HEK293 (cell line): ENCODE results near the gene AGO4.

Source experiments
- CTCF ChIA-PET: fragments of 350-600 bp; formaldehyde crosslinking; extraction: SDS; loops from one replicate; lab custom pipeline; 2021; ENCODE audit warnings: antibody characterized with exemption; lab: Yijun Ruan, JAX
- POLR2A ChIA-PET: fragments of 300-600 bp; formaldehyde crosslinking; extraction: SDS; loops from one replicate; lab custom pipeline; 2020; ENCODE audit warnings: antibody characterized with exemption, inconsistent platforms; lab: Yijun Ruan, JAX
- H3K27ac ChIP-seq: fragments of 200-500 bp; sonication (Bioruptor generic); 2 replicates; pipeline ENCODE4 v1.5.1; 2014; ENCODE audit warnings: low read depth, low read length, control low read depth, inconsistent platforms; ENCODE audit errors: extremely low read depth
- H3K36me3 ChIP-seq, 2 experiments: fragments of 200-500 bp in 1 of 2; sonication (Bioruptor generic) in 1 of 2; 1 replicate in 1 of 2; 2 replicates in 1 of 2; pipeline ENCODE4 v1.5.1; 2014 to 2017; ENCODE audit warnings: inconsistent platforms in 2 of 2, low read length in 2 of 2; ENCODE audit not compliant: control insufficient read depth in 2 of 2, insufficient read depth in 1 of 2
- H3K4me1 ChIP-seq: fragments of 200-500 bp; sonication (Bioruptor generic); 2 replicates; pipeline ENCODE4 v1.5.1; 2014; ENCODE audit warnings: mild to moderate bottlenecking, low read length, inconsistent platforms; ENCODE audit not compliant: control insufficient read depth, insufficient read depth
- H3K4me3 ChIP-seq: 2 replicates; pipeline ENCODE4 v1.5.1; 2011; ENCODE audit warnings: low read depth, mild to moderate bottlenecking, control low read depth, low read length, moderate library complexity
- H3K9me3 ChIP-seq: fragments of 200-500 bp; sonication (Bioruptor generic); 2 replicates; pipeline ENCODE4 v1.5.1; 2014; ENCODE audit warnings: low read depth, low read length, inconsistent platforms; ENCODE audit not compliant: control insufficient read depth, insufficient read depth
- BCL11B ChIP-seq: fragments of 450-650 bp; formaldehyde crosslinking; IDR thresholded peaks from 2 replicates; pipeline ENCODE4 v1.5.1; 2016; ENCODE audit warnings: low read depth, missing biosample characterization, missing genetic modification characterization
- GFI1B ChIP-seq: fragments of 450-650 bp; formaldehyde crosslinking; IDR thresholded peaks from 2 replicates; pipeline ENCODE4 v1.5.1; 2016; ENCODE audit warnings: missing biosample characterization, missing genetic modification characterization
- GLIS2 ChIP-seq: fragments of 450-650 bp; formaldehyde crosslinking; IDR thresholded peaks from 2 replicates; pipeline ENCODE4 v1.5.1; 2016; ENCODE audit warnings: missing biosample characterization, missing genetic modification characterization
- KLF10 ChIP-seq: fragments of 450-650 bp; IDR thresholded peaks from 2 replicates; pipeline ENCODE4 v1.5.1; 2018; ENCODE audit warnings: missing biosample characterization, mild to moderate bottlenecking, missing genetic modification characterization
- KLF16 ChIP-seq: fragments of 450-650 bp; formaldehyde crosslinking; IDR thresholded peaks from 2 replicates; pipeline ENCODE4 v1.5.1; 2017; ENCODE audit warnings: missing biosample characterization, missing genetic modification characterization
- REST ChIP-seq: fragments of 450-650 bp; formaldehyde crosslinking; IDR thresholded peaks from 2 replicates; pipeline ENCODE4 v1.5.1; 2016; ENCODE audit warnings: missing biosample characterization, missing genetic modification characterization
- SCRT2 ChIP-seq: fragments of 450-650 bp; formaldehyde crosslinking; IDR thresholded peaks from 2 replicates; pipeline ENCODE4 v1.5.1; 2016; ENCODE audit warnings: missing biosample characterization, missing genetic modification characterization
- SETDB1 ChIP-seq: IDR thresholded peaks from one replicate; pipeline ENCODE4 v1.6.1; 2017; ENCODE audit warnings: mild to moderate bottlenecking, low read length, moderate library complexity, mixed read lengths; ENCODE audit not compliant: insufficient read length
- TRIM28 ChIP-seq: IDR thresholded peaks from 2 replicates; pipeline ENCODE4 v1.6.1; 2011; ENCODE audit warnings: low read length, control low read depth, borderline replicate concordance
- ZBTB8A ChIP-seq: fragments of 450-650 bp; formaldehyde crosslinking; IDR thresholded peaks from 2 replicates; pipeline ENCODE4 v1.5.1; 2016; ENCODE audit warnings: missing biosample characterization, missing genetic modification characterization
- ZNF155 ChIP-seq: fragments of 450-650 bp; formaldehyde crosslinking; IDR thresholded peaks from 2 replicates; pipeline ENCODE4 v1.5.1; 2016; ENCODE audit warnings: missing biosample characterization, missing genetic modification characterization
- ZNF157 ChIP-seq: fragments of 450-650 bp; formaldehyde crosslinking; IDR thresholded peaks from 2 replicates; pipeline ENCODE4 v1.5.1; 2016; ENCODE audit warnings: missing biosample characterization, missing genetic modification characterization
- ZNF274 ChIP-seq, 2 experiments: fragments of 200-500 bp in 1 of 2; fragments of 450-650 bp in 1 of 2; sonication (Bioruptor generic) in 1 of 2; formaldehyde crosslinking in 1 of 2; IDR thresholded peaks; 2 replicates each; pipeline versions ENCODE4 v1.5.1 to v1.6.1; 2014 to 2016; ENCODE audit warnings: borderline replicate concordance in 1 of 2, inconsistent platforms in 1 of 2, low read length in 1 of 2, missing biosample characterization in 1 of 2, missing genetic modification characterization in 1 of 2
- ZNF292 ChIP-seq: fragments of 450-650 bp; formaldehyde crosslinking; IDR thresholded peaks from 2 replicates; pipeline ENCODE4 v1.5.1; 2016; ENCODE audit warnings: low read depth, missing biosample characterization, missing genetic modification characterization, borderline replicate concordance
- ZNF391 ChIP-seq: fragments of 450-650 bp; formaldehyde crosslinking; IDR thresholded peaks from 2 replicates; pipeline ENCODE4 v1.5.1; 2016; ENCODE audit warnings: low read depth, missing biosample characterization, missing genetic modification characterization, borderline replicate concordance
- ZNF501 ChIP-seq: fragments of 450-650 bp; formaldehyde crosslinking; IDR thresholded peaks from 2 replicates; pipeline ENCODE4 v1.5.1; 2016; ENCODE audit warnings: missing biosample characterization, missing genetic modification characterization
- ZNF747 ChIP-seq: fragments of 450-650 bp; formaldehyde crosslinking; IDR thresholded peaks from 2 replicates; pipeline ENCODE4 v1.5.1; 2016; ENCODE audit warnings: missing biosample characterization, missing genetic modification characterization
- ZSCAN16 ChIP-seq: fragments of 450-650 bp; formaldehyde crosslinking; IDR thresholded peaks from 2 replicates; pipeline ENCODE4 v1.5.1; 2016; ENCODE audit warnings: missing biosample characterization, missing genetic modification characterization
- TF ChIP-seq, protein P1 (sequence below): IDR thresholded peaks from 2 replicates; pipeline ENCODE4 v1.6.1; 2011; ENCODE audit warnings: mild to moderate bottlenecking, low read depth, low read length, borderline replicate concordance
- TF ChIP-seq, protein P2 (sequence below): fragments of 450-650 bp; formaldehyde crosslinking; IDR thresholded peaks from 2 replicates; pipeline ENCODE4 v1.5.1; 2016; ENCODE audit warnings: missing biosample characterization, missing genetic modification characterization
- TF ChIP-seq, protein P3 (sequence below): fragments of 450-650 bp; formaldehyde crosslinking; IDR thresholded peaks from 2 replicates; pipeline ENCODE4 v1.5.1; 2016; ENCODE audit warnings: missing biosample characterization, missing genetic modification characterization

The AGO4 gene

GRCh38 chr1:35847935-35848565 lies 40.2 kb downstream of the AGO4 start:
- CTCF ChIA-PET: no interaction called here

DNA sequence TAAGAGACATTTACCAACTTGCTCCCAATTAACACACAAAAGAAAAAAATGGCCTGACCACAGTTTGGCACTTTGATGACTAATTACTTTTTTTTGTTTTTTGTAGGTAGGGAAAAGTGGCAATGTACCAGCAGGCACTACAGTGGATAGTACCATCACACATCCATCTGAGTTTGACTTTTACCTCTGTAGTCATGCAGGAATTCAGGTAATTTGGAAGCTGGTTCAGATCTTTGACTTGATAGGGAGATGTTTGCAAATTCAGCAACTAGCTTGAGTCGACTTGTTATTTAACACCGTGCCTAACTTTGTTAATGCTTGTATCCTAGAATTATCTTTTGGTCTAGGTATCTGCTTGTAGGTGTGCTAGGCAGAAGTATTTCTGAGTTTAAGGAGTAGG lies 42.2 kb downstream of the AGO4 start:
- ChIA-PET CTCF (interaction anchor here (0.6 kb wide), 1 partner anchor 38 kb away, joined by 3 read pairs; no protein-coding TSS in a partner anchor), POLR2A (no interaction called here)

More at GRCh38 chr1:35847935-35848565, 40.2 kb downstream of the AGO4 start:
- H3K4me1 ChIP-seq: no peaks in the 10 kb centered on the region
- peaks cover 12 to 71% of the 10 kb centered on the region in 2 experiments; a peak in 2 of 3 replicates for H3K36me3 ChIP-seq
- POLR2A ChIA-PET: interaction anchor here (0.5 kb wide), 1 partner anchor 632 kb away, joined by 4 read pairs; no protein-coding TSS in a partner anchor
- H3K27ac ChIP-seq: no peak overlapping the region
- H3K4me3 ChIP-seq: no peak overlapping the region
- TF ChIP-seq ZNF391 (tag by site-specific recombination): no peak
- TF ChIP-seq SCRT2: 0 out of 2 replicates have a peak, but pooled peaks have one; percentile 11
- H3K9me3 ChIP-seq: no peaks in the 10 kb centered on the region

More for the DNA sequence above, 42.2 kb downstream of the AGO4 start:
- no peak overlapping the region for H3K27ac ChIP-seq
- no peaks in the 10 kb centered on the region for H3K9me3 ChIP-seq
- no peak overlapping the region for H3K4me3 ChIP-seq
- H3K36me3 ChIP-seq: peaks cover 8 to 72% of the 10 kb centered on the region in 2 experiments; a peak in 2 of 3 replicates
- H3K4me1 ChIP-seq: no peaks in the 10 kb centered on the region
- TF ChIP-seq GFI1B (no peak), ZNF501 (no peak), TRIM28 (no peak), KLF16 (tag by site-specific recombination) (no peak), KLF10 (no peak), ZNF157 (no peak), BCL11B (no peak), REST (tag by site-specific recombination) (no peak), SETDB1 (no peak), GLIS2 (tag by site-specific recombination) (no peak), ZNF155 (tag by site-specific recombination) (no peak), ZSCAN16 (tag by site-specific recombination) (no peak), ZNF274 (IDR thresholded peaks at IDR 0.05; ENCODE audit: low read length) (no peak), ZNF274 (tag by site-specific recombination; IDR thresholded peaks at IDR 0.05; ENCODE audit: borderline replicate concordance) (no peak), ZNF747 (tag by site-specific recombination) (no peak), ZBTB8A (no peak), ZNF292 (no peak)
- TF ChIP-seq, protein P1, sequence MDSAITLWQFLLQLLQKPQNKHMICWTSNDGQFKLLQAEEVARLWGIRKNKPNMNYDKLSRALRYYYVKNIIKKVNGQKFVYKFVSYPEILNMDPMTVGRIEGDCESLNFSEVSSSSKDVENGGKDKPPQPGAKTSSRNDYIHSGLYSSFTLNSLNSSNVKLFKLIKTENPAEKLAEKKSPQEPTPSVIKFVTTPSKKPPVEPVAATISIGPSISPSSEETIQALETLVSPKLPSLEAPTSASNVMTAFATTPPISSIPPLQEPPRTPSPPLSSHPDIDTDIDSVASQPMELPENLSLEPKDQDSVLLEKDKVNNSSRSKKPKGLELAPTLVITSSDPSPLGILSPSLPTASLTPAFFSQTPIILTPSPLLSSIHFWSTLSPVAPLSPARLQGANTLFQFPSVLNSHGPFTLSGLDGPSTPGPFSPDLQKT: no peak
- TF ChIP-seq, protein P2, sequence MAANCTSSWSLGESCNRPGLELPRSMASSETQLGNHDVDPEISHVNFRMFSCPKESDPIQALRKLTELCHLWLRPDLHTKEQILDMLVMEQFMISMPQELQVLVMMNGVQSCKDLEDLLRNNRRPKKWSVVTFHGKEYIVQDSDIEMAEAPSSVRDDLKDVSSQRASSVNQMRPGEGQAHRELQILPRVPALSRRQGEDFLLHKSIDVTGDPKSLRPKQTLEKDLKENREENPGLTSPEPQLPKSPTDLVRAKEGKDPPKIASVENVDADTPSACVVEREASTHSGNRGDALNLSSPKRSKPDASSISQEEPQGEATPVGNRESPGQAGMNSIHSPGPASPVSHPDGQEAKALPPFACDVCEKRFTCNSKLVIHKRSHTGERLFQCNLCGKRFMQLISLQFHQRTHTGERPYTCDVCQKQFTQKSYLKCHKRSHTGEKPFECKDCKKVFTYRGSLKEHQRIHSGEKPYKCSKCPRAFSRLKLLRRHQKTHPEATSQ (tag by site-specific recombination): no peak
- TF ChIP-seq, protein P3, sequence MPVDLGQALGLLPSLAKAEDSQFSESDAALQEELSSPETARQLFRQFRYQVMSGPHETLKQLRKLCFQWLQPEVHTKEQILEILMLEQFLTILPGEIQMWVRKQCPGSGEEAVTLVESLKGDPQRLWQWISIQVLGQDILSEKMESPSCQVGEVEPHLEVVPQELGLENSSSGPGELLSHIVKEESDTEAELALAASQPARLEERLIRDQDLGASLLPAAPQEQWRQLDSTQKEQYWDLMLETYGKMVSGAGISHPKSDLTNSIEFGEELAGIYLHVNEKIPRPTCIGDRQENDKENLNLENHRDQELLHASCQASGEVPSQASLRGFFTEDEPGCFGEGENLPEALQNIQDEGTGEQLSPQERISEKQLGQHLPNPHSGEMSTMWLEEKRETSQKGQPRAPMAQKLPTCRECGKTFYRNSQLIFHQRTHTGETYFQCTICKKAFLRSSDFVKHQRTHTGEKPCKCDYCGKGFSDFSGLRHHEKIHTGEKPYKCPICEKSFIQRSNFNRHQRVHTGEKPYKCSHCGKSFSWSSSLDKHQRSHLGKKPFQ (tag by site-specific recombination): no peak
